HEK293 (cell line): ENCODE measurements around the gene AMD1.

Experiments
- CTCF ChIP-seq: fragments of 450-650 bp; formaldehyde crosslinking; IDR thresholded peaks from 2 replicates; pipeline ENCODE4 v1.5.1; 2016; ENCODE audit warnings: missing biosample characterization, missing genetic modification characterization
- HOXD13 ChIP-seq: sonication (generic); formaldehyde crosslinking; IDR thresholded peaks from 2 replicates; pipeline ENCODE4 v1.8.0; 2022; ENCODE audit warnings: missing genetic modification reagents, borderline replicate concordance
- OSR2 ChIP-seq: fragments of 450-650 bp; formaldehyde crosslinking; IDR thresholded peaks from 2 replicates; pipeline ENCODE4 v1.5.1; 2016; ENCODE audit warnings: missing biosample characterization, missing genetic modification characterization
- PRDM1 ChIP-seq: fragments of 450-650 bp; formaldehyde crosslinking; IDR thresholded peaks from 2 replicates; pipeline ENCODE4; 2016; ENCODE audit warnings: missing biosample characterization, missing genetic modification characterization
- REST ChIP-seq: fragments of 450-650 bp; formaldehyde crosslinking; IDR thresholded peaks from 2 replicates; pipeline ENCODE4 v1.5.1; 2016; ENCODE audit warnings: missing biosample characterization, missing genetic modification characterization
- SCRT2 ChIP-seq: fragments of 450-650 bp; formaldehyde crosslinking; IDR thresholded peaks from 2 replicates; pipeline ENCODE4 v1.5.1; 2016; ENCODE audit warnings: missing biosample characterization, missing genetic modification characterization
- SETDB1 ChIP-seq: IDR thresholded peaks from one replicate; pipeline ENCODE4 v1.6.1; 2017; ENCODE audit warnings: mild to moderate bottlenecking, low read length, moderate library complexity, mixed read lengths; ENCODE audit not compliant: insufficient read length
- ZBTB48 ChIP-seq: fragments of 450-650 bp; formaldehyde crosslinking; IDR thresholded peaks from 2 replicates; pipeline ENCODE4 v1.5.1; 2016; ENCODE audit warnings: missing biosample characterization, missing genetic modification characterization
- ZBTB6 ChIP-seq: fragments of 450-650 bp; formaldehyde crosslinking; IDR thresholded peaks from 2 replicates; pipeline ENCODE4 v1.5.1; 2017; ENCODE audit warnings: missing biosample characterization, missing genetic modification characterization
- ZNF510 ChIP-seq: fragments of 450-650 bp; formaldehyde crosslinking; IDR thresholded peaks from 2 replicates; pipeline ENCODE4 v1.5.1; 2018; ENCODE audit warnings: mild to moderate bottlenecking, missing genetic modification characterization, missing biosample characterization; ENCODE audit not compliant: insufficient replicate concordance

- no peak for TF ChIP-seq CTCF (tag by site-specific recombination)
- no peak for TF ChIP-seq PRDM1 (tag by site-specific recombination)
- no peak for TF ChIP-seq OSR2 (tag by site-specific recombination)
- no peak for TF ChIP-seq ZBTB6 (tag by site-specific recombination)
- no peak for TF ChIP-seq SCRT2
- TF ChIP-seq REST: no peak
- TF ChIP-seq SETDB1: no peak
- TF ChIP-seq ZNF510 (tag by site-specific recombination): no peak
- TF ChIP-seq HOXD13 (CRISPR knock-in tag): no peak
- TF ChIP-seq ZBTB48 (tag by site-specific recombination): no peak
Measured at GRCh38 chr6:110864824-110865223, 9.8 kb upstream of the AMD1 start.
